Measurements from ENCODE around the gene TCF4.

TCF4 gene

DNA sequence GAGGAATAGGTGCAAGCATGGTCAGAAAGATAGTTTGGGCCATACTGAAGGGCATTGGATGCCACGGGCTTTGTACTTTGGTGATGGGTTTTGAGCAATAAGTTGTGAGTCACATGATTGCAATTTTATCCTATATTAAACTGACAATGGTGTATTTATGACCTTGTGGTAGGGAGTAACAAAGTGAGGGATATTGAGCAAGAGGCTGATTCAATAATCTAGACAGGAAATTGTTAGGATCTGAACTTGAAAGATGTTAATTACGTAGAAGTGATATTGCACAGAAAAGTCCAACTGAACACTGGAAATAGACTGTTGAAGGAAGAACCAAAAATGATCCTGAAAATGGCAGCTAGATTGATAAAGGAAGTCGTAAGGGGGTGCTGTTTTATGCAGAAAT is 46.6 kb upstream of the TCF4 start:
- H3K9me2 ChIP-seq (replicated peaks; ENCODE audit: control insufficient read depth, low read length): no peaks in the 10 kb centered on the region
- no peaks in the 10 kb centered on the region for H3K4me1 ChIP-seq (ENCODE audit: control insufficient read depth, low read length)
- TF ChIP-seq, protein P1, sequence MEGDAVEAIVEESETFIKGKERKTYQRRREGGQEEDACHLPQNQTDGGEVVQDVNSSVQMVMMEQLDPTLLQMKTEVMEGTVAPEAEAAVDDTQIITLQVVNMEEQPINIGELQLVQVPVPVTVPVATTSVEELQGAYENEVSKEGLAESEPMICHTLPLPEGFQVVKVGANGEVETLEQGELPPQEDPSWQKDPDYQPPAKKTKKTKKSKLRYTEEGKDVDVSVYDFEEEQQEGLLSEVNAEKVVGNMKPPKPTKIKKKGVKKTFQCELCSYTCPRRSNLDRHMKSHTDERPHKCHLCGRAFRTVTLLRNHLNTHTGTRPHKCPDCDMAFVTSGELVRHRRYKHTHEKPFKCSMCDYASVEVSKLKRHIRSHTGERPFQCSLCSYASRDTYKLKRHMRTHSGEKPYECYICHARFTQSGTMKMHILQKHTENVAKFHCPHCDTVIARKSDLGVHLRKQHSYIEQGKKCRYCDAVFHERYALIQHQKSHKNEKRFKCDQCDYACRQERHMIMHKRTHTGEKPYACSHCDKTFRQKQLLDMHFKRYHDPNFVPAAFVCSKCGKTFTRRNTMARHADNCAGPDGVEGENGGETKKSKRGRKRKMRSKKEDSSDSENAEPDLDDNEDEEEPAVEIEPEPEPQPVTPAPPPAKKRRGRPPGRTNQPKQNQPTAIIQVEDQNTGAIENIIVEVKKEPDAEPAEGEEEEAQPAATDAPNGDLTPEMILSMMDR (IDR thresholded peaks at IDR 0.05; ENCODE audit: low read depth, low read length, poor library complexity, severe bottlenecking): no peak
- no peak for TF ChIP-seq EZH2phosphoT487 (IDR thresholded peaks at IDR 0.05; ENCODE audit: borderline replicate concordance, low read length)
- H3K9me3 ChIP-seq (ENCODE audit: control insufficient read depth, insufficient read depth, low read length): no peaks in the 10 kb centered on the region
- no peaks in the 10 kb centered on the region for H3K36me3 ChIP-seq (ENCODE audit: control insufficient read depth, low read length)
- no peak overlapping the region for H3K27ac ChIP-seq (ENCODE audit: low read depth, low read length)
- no peaks in the 10 kb centered on the region for H3K27me3 ChIP-seq (ENCODE audit: control insufficient read depth, low read length)
- H4K20me1 ChIP-seq (ENCODE audit: control insufficient read depth, insufficient read depth, low read depth, low read length): no peaks in the 10 kb centered on the region
- H3K4me2 ChIP-seq (ENCODE audit: low read length): no peak overlapping the region
- no peaks in the 10 kb centered on the region for H3F3A ChIP-seq (ENCODE audit: control insufficient read depth, insufficient read depth)
- H3K79me2 ChIP-seq (ENCODE audit: control insufficient read depth, low read length): no peaks in the 10 kb centered on the region
- H3K4me3 ChIP-seq (ENCODE audit: low read length): no peak overlapping the region

DNA sequence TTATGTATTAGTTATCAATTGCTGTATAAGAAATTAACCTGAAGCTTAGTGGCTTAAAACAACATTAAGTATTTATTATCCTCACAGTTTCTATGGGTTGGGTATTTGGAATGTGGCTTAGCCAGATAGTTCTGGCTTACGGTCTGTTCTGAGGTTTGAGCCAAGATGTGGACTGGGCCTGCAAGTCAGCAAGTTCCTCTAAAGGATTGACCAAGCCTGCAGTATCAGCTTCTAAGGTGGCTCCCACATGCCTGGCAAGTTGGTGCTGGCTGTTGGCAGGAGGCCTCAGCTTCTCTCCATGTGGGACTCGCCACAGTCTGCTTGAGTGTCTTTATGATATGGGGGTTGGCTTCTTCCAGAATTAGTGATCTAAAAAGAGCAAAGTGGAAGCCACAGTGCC is 45.0 kb upstream of the TCF4 start:
- no peak overlapping the region for H3K27ac ChIP-seq (ENCODE audit: low read depth, low read length)
- H3K4me2 ChIP-seq (ENCODE audit: low read length): no peak overlapping the region

DNA sequence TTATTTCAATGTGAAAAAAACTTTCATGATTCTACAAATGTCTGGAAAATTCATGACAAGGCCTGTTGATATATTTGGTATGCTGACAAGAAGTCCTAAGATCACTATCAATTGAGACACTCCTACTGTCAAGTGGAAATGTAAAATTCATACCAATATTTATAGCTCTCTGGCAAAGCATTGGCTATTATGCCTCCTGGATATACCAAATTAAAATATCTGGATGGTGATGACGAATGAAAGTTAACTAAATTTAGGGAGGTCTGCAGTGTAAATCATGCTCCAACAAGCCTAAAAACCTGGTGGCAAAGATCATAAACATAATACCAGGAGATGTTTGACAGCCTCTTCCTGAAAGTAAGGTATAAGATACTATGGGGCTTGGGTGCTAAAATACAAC is 41.1 kb upstream of the TCF4 start:
- no peak overlapping the region for H3K4me3 ChIP-seq (ENCODE audit: low read length)
- H3K27ac ChIP-seq (ENCODE audit: low read depth, low read length): no peak overlapping the region
- no peaks in the 10 kb centered on the region for H3K36me3 ChIP-seq (ENCODE audit: control insufficient read depth, low read length)
- no peaks in the 10 kb centered on the region for H3K9me3 ChIP-seq (ENCODE audit: control insufficient read depth, insufficient read depth, low read length)
- H4K20me1 ChIP-seq (ENCODE audit: control insufficient read depth, insufficient read depth, low read depth, low read length): no peaks in the 10 kb centered on the region
- H3K4me2 ChIP-seq (ENCODE audit: low read length): no peak overlapping the region
- H3K27me3 ChIP-seq (ENCODE audit: control insufficient read depth, low read length): no peaks in the 10 kb centered on the region
- H3K4me1 ChIP-seq (ENCODE audit: control insufficient read depth, low read length): no peaks in the 10 kb centered on the region
- H3F3A ChIP-seq (ENCODE audit: control insufficient read depth, insufficient read depth): no peaks in the 10 kb centered on the region
- no peaks in the 10 kb centered on the region for H3K9me2 ChIP-seq (replicated peaks; ENCODE audit: control insufficient read depth, low read length)
- TF ChIP-seq, protein P1 (IDR thresholded peaks at IDR 0.05; ENCODE audit: low read depth, low read length, poor library complexity, severe bottlenecking): no peak
- TF ChIP-seq EZH2phosphoT487 (IDR thresholded peaks at IDR 0.05; ENCODE audit: borderline replicate concordance, low read length): no peak
- no peaks in the 10 kb centered on the region for H3K79me2 ChIP-seq (ENCODE audit: control insufficient read depth, low read length)

More for the DNA sequence above, 45.0 kb upstream of the TCF4 start:
- no peaks in the 10 kb centered on the region for H3K4me1 ChIP-seq (ENCODE audit: control insufficient read depth, low read length)
- no peaks in the 10 kb centered on the region for H4K20me1 ChIP-seq (ENCODE audit: control insufficient read depth, insufficient read depth, low read depth, low read length)
- no peak overlapping the region for H3K4me3 ChIP-seq (ENCODE audit: low read length)
- TF ChIP-seq EZH2phosphoT487 (IDR thresholded peaks at IDR 0.05; ENCODE audit: borderline replicate concordance, low read length): no peak
- TF ChIP-seq, protein P1 (IDR thresholded peaks at IDR 0.05; ENCODE audit: low read depth, low read length, poor library complexity, severe bottlenecking): no peak
- no peaks in the 10 kb centered on the region for H3K36me3 ChIP-seq (ENCODE audit: control insufficient read depth, low read length)
- no peaks in the 10 kb centered on the region for H3K9me3 ChIP-seq (ENCODE audit: control insufficient read depth, insufficient read depth, low read length)
- no peaks in the 10 kb centered on the region for H3F3A ChIP-seq (ENCODE audit: control insufficient read depth, insufficient read depth)
- no peaks in the 10 kb centered on the region for H3K9me2 ChIP-seq (replicated peaks; ENCODE audit: control insufficient read depth, low read length)
- no peaks in the 10 kb centered on the region for H3K27me3 ChIP-seq (ENCODE audit: control insufficient read depth, low read length)
- H3K79me2 ChIP-seq (ENCODE audit: control insufficient read depth, low read length): no peaks in the 10 kb centered on the region

DNA sequence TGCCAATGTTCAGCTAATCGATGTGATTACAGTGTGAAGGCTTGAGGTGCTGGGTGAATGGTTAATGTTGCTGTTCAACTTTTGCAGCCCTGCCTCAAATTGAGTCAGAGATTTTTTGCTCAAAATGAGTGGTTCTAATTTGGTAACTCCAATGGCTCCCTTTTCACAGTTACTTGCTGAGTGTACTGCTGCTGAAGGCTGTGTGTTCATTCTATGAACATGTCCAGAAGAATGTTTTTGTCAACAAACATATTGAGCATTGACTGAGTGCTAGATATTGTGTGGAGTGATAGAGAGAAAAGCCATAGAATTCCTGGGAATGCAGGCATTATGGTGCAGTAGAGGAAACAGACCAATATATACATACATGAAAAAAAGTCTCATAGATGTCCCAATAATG is 39.0 kb upstream of the TCF4 start:
- Histone ChIP-seq H3K9me3 (ENCODE audit: control insufficient read depth, insufficient read depth, low read length) (no peaks in the 10 kb centered on the region), H3K27me3 (ENCODE audit: control insufficient read depth, low read length) (no peaks in the 10 kb centered on the region)

More for the DNA sequence above, 39.0 kb upstream of the TCF4 start:
- H3K27ac ChIP-seq (ENCODE audit: low read depth, low read length): no peak overlapping the region
- H3K79me2 ChIP-seq (ENCODE audit: control insufficient read depth, low read length): no peaks in the 10 kb centered on the region
- no peak overlapping the region for H3K4me3 ChIP-seq (ENCODE audit: low read length)
- TF ChIP-seq, protein P1 (IDR thresholded peaks at IDR 0.05; ENCODE audit: low read depth, low read length, poor library complexity, severe bottlenecking): no peak
- TF ChIP-seq EZH2phosphoT487 (IDR thresholded peaks at IDR 0.05; ENCODE audit: borderline replicate concordance, low read length): no peak
- no peaks in the 10 kb centered on the region for H3K4me1 ChIP-seq (ENCODE audit: control insufficient read depth, low read length)
- H3K9me2 ChIP-seq (replicated peaks; ENCODE audit: control insufficient read depth, low read length): no peaks in the 10 kb centered on the region
- H4K20me1 ChIP-seq (ENCODE audit: control insufficient read depth, insufficient read depth, low read depth, low read length): no peaks in the 10 kb centered on the region
- H3K36me3 ChIP-seq (ENCODE audit: control insufficient read depth, low read length): no peaks in the 10 kb centered on the region
- no peaks in the 10 kb centered on the region for H3F3A ChIP-seq (ENCODE audit: control insufficient read depth, insufficient read depth)
- no peak overlapping the region for H3K4me2 ChIP-seq (ENCODE audit: low read length)

All from DOHH2 (cell line).